ENCODE results near the gene DNAJC10.

- TF ChIP-seq CTCF (IDR thresholded peaks at IDR 0.05; ENCODE audit: low read length) (no peak), EZH2 (optimal IDR thresholded peaks at IDR 0.05; ENCODE audit: low read depth, low read length) (no peak)
These were observed 82.7 kb downstream of the DNAJC10 start for GRCh38 chr2:182798736-182799135.
